Coronary artery (tissue), 2 donors: ENCODE measurements around the gene SF3B3.

Experiments
- DNase-seq: peaks from one replicate; pipeline ENCODE4 v3.0.0-alpha.2; 2017; ENCODE audit warnings: low spot score
- H3K27ac ChIP-seq, 2 donors: fragments of 200-600 bp; sonication (generic); one replicate each; pipeline ENCODE4 v1.5.1; 2016 to 2019
- H3K4me3 ChIP-seq: fragments of 200-600 bp; sonication (generic); 2 replicates; pipeline ENCODE4 v1.5.1; 2016; ENCODE audit warnings: mild to moderate bottlenecking, moderate library complexity
- TF ChIP-seq, protein P1 (sequence below): fragments of 200-600 bp; sonication (generic); IDR thresholded peaks from one replicate; pipeline ENCODE4 v1.5.1; 2019; ENCODE audit warnings: antibody characterized with exemption

The SF3B3 gene

DNA sequence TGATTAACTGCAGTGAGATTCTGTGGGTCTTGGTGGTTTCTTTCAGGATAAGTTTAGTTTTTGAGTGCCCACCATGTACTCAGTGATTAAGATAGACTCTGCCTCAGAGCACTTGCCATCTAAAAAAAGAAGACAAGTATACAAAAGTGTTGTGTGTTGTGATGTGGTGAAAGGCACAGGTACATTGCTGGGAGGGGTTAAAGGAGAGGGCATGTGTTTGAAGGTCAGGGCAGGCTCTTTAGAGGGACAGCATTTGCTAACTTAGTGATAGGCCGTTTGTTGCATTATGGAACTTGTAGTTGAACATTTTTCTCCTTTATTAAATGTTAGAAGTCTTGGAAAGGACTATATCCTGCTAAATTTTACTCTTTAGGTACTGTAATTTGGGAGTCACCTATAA, 26.5 kb downstream of the SF3B3 start:
- DNase-seq = no peak
- TF ChIP-seq, protein P1, sequence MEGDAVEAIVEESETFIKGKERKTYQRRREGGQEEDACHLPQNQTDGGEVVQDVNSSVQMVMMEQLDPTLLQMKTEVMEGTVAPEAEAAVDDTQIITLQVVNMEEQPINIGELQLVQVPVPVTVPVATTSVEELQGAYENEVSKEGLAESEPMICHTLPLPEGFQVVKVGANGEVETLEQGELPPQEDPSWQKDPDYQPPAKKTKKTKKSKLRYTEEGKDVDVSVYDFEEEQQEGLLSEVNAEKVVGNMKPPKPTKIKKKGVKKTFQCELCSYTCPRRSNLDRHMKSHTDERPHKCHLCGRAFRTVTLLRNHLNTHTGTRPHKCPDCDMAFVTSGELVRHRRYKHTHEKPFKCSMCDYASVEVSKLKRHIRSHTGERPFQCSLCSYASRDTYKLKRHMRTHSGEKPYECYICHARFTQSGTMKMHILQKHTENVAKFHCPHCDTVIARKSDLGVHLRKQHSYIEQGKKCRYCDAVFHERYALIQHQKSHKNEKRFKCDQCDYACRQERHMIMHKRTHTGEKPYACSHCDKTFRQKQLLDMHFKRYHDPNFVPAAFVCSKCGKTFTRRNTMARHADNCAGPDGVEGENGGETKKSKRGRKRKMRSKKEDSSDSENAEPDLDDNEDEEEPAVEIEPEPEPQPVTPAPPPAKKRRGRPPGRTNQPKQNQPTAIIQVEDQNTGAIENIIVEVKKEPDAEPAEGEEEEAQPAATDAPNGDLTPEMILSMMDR = no peak
- Histone ChIP-seq H3K27ac (no peak overlapping the region), H3K4me3 (no peak overlapping the region)

DNA sequence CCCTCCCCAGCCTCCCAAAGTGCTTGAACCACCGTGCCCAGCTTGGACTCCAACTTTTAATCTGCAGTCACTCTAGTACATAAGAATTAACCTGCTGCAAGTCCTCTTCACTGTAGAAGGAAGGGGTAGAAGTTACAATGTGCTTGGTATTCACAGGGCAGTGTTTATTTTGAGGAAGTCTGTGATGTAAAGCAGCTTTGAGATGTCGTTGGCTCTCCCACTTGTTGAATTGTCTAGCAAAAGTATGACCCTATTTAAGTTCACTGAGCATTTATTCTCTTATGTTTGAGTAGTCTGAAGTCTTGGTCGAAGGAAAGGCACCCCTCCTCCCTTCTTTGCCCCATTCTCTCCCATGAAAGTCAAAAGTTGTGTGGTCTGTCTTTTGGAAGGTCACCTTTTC, 28.2 kb downstream of the SF3B3 start:
- H3K27ac ChIP-seq = no peak overlapping the region
- no peak overlapping the region for H3K4me3 ChIP-seq
- TF ChIP-seq, protein P1 = no peak
- no peak for DNase-seq

DNA sequence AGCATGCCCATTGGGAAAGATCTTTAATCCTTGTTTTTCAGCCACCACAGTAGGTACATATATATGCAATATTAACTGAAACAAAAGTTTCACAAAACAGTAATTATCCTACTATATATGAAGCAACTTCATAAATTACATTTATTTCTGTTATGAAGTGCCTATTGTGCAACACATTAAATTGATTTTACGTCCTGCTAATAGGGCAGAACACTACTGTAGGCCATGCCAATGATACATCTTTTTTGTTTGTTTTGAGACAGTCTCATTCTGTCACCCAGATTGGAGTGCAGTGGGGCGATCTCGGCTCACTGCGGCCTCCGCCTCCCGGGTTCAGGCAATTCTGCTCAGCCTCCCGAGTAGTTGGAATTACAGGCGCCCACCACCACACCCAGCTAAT, 29.1 kb downstream of the SF3B3 start:
- H3K27ac ChIP-seq = no peak overlapping the region
- TF ChIP-seq, protein P1 = no peak
- H3K4me3 ChIP-seq = no peak overlapping the region
- DNase-seq = no peak

DNA sequence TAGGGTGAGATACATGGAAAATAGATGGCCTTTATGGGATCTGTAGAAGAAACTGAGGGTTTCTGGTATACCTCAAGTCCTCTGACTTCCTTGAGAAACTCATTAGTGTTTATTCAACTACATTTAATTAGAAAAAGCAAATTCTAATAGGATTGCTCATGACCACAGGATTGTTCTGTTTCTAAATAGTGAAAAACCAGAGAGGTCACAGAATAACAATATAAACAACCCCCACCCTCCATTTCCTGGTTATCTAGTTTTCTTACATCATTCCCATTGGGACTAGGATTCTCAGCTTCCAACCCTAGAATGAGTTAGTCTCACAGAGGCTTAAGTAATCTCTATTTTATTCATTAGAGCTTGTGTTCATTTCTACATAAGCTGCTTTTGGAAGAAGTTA, 30.0 kb downstream of the SF3B3 start:
- H3K27ac ChIP-seq = peak overlapping the region in 1 of 2 donors; percentile 3
- no peak for DNase-seq
- TF ChIP-seq, protein P1 = no peak
- H3K4me3 ChIP-seq = no peak overlapping the region

DNA sequence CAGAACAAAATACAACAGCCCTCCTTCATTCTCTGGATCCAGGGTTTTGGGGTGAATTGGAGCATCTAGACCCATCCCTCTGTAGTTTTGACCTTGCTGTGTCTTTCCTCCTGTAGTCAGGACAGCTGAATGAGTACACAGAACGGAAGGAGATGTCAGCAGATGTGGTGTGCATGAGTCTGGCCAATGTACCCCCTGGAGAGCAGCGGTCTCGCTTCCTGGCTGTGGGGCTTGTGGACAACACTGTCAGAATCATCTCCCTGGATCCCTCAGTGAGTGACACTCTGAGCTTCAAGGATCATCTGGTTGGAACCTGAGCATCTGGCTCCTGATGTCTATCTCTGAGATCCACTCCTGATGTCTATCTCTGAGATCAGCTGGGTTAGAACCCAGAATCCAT, 32.4 kb downstream of the SF3B3 start:
- no peak overlapping the region for H3K27ac ChIP-seq
- no peak overlapping the region for H3K4me3 ChIP-seq
- TF ChIP-seq, protein P1 = no peak
- DNase-seq = no peak

DNA sequence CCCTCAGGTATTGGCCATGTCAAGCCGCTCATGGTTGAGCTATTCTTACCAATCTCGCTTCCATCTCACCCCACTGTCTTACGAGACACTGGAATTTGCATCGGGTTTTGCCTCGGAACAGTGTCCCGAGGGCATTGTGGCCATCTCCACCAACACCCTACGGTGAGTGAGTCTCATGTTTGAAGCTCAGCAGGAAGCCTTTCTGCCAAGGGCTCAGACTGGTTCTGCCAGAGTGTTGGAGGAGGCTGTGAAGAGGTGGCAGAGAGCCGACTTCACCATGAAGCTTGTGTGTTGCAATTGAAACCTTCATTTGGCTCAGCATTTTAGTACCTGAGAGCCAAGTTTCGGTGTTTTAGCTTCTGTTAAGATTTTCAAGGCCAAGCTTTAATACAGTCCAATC, 38.0 kb downstream of the SF3B3 start:
- no peak overlapping the region for H3K4me3 ChIP-seq
- DNase-seq = no peak
- TF ChIP-seq, protein P1 = no peak
- no peak overlapping the region for H3K27ac ChIP-seq

DNA sequence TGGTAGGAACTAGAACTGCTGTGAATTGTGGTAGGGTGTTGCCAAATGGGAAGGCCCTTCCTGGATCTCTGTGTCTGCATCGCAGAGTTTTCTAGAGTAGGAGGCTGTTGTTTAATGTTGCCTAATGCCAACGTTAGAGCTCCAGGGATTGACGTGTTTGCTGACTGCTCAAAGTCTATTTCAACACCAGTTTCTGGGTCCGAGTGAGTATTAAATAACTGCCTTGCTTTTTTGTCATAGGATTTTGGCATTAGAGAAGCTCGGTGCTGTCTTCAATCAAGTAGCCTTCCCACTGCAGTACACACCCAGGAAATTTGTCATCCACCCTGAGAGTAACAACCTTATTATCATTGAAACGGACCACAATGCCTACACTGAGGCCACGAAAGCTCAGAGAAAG, 40.0 kb downstream of the SF3B3 start:
- no peak overlapping the region for H3K4me3 ChIP-seq
- no peak for DNase-seq
- TF ChIP-seq, protein P1 = no peak
- H3K27ac ChIP-seq = no peak overlapping the region
